ENCODE results near the gene EI24. TPM values are rescaled to one million over a fixed set of nuclear protein-coding genes. Genes with fewer than 3 reads are reported as not detected.
"Not testable (repeated sequence)": the region's sequence is repeated elsewhere in the genome, so short reads cannot be mapped to it uniquely, and the experiment has no call there.

Gene EI24
- total and polyA plus RNA-seq, 2 of the 4 experiments (the other 2 are of a cell fraction) = 89.7 to 95.9 TPM

- H3K23ac ChIP-seq (ENCODE audit: low read depth, low read length); H3K14ac ChIP-seq (replicated peaks; ENCODE audit: low read depth, low read length); H3K9me3 ChIP-seq (ENCODE audit: control insufficient read depth, insufficient read depth, low read length); dilution Hi-C loops (cut with HindIII; ENCODE audit: low sequenced_read_pairs, unreplicated experiment); H3K9me1 ChIP-seq (ENCODE audit: insufficient read depth, low read length); H3K56ac ChIP-seq (ENCODE audit: extremely low read depth, insufficient read depth, low read length); H3K27me3 ChIP-seq (ENCODE audit: control insufficient read depth, insufficient read depth, low read length); H4K20me1 ChIP-seq (ENCODE audit: insufficient read depth, low read length); H4K5ac ChIP-seq (ENCODE audit: low read depth, low read length); H2BK120ac ChIP-seq (ENCODE audit: low read depth, low read length); intact Hi-C loops (cut with micrococcal nuclease); H4K91ac ChIP-seq (ENCODE audit: insufficient read depth, low read depth, low read length); H3K4me1 ChIP-seq (ENCODE audit: control insufficient read depth, insufficient read depth, low read length); H3K4me2 ChIP-seq (ENCODE audit: low read depth, low read length); H2AFZ ChIP-seq (replicated peaks; ENCODE audit: low read length, poor library complexity); H3K9ac ChIP-seq (ENCODE audit: low read depth, low read length); BruUV-seq (replicated peaks); H3K4me3 ChIP-seq (ENCODE audit: insufficient read depth, low read depth, low read length); H2AK9ac ChIP-seq (replicated peaks; ENCODE audit: low read depth, low read length, poor library complexity); DNase-seq; CTCF ChIA-PET; POLR2A ChIA-PET (ENCODE audit: unreplicated experiment); H3K18ac ChIP-seq (ENCODE audit: low read depth, low read length); H2BK20ac ChIP-seq (ENCODE audit: low read depth, low read length); H2AK5ac ChIP-seq (ENCODE audit: low read depth, low read length); H2BK5ac ChIP-seq (ENCODE audit: low read depth, low read length, poor library complexity, severe bottlenecking); ATAC-seq (ENCODE audit: low read depth); H2BK15ac ChIP-seq (ENCODE audit: low read depth, low read length); H3K27ac ChIP-seq (ENCODE audit: insufficient read depth, low read length); H3K4ac ChIP-seq (ENCODE audit: low read depth, low read length); H4K8ac ChIP-seq (ENCODE audit: low read depth in 2 of 2, low read length in 2 of 2): not testable (repeated sequence)
- Histone ChIP-seq H3K79me1 (ENCODE audit: low read depth in 1 of 2, low read length in 2 of 2) (peaks cover 4 to 12% of the 10 kb centered on the region in 2 experiments; a peak in 3 of 4 replicates), H3K36me3 (ENCODE audit: control insufficient read depth, insufficient read depth, low read length) (peaks cover 42% of the 10 kb centered on the region)
- 83% methylated on average over 1 of the region's 14 CpGs; no CpG with 5 or more reads in 1 of the 2 experiments for WGBS, 2 experiments (ENCODE audit: extremely low coverage in 2 of 2, insufficient read length in 1 of 2)
- in situ Hi-C loops (cut with MboI; ENCODE audit: low sequenced_read_pairs) = loop anchor here (25.0 kb wide), 1 partner anchor 940 kb away; no protein-coding TSS in a partner anchor
Observed at GRCh38 chr11:125577181-125577580, 7.9 kb downstream of the EI24 start.

Measured in IMR-90 (cell line).